ENCODE measurements around the gene SOX5.
"Not testable (repeated sequence)": the region's sequence is repeated elsewhere in the genome, so short reads cannot be mapped to it uniquely, and the experiment has no call there.

SOX5 gene

DNA sequence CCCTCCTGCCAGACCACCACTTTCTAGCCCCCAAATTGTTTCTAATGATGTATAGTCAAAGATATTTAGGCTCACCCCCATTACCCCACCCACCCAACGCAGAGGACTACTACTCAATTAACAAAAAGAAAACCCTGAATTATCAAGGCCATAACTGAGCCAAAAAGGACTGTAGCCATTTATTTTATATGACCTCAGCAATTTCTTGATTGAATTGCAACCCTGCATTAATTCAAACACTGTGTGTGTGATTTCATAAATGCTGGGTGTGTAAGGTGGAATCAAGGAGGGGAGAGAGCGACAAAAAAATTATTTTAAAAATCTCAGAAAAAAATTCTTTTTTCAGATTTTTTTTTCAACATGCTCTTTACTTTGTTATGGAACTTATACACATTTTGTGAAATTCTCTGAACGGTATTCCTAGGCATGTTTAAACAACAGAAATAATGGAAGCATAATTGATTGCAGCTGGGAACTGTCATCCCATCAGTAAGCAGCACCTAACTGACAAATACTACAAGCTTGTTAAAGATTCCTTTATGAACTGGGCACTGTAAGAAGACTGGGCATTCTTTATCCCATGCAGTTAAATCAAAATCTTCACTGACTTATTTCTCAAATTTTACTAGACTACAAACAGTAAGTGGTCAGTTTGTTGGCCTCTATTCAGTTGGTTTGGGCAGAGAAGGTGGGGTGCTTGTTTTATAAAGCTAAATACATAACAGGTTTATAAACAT, 179.1 kb downstream of the SOX5 start:
- intact Hi-C loops (cut with DNase I), result no loop called here
- no peak for DNase-seq

DNA sequence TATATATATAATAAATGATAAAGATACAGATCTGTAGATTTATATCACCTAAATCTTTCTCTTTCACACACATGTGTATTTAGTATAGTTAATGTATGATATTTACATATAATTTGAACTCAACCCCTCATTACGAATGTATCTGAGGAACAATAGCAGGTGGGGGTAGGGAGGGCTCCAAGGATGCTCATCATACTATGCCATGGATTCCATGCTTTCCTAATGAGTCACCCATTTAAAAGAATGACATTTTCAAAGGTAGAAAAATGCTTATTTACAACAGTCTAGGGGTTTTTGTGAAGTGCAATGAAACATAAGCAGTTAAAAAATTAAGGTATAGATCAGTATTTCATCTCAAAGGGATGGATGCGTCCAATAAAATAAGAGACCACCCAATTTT, 181.6 kb downstream of the SOX5 start:
- intact Hi-C loops (cut with DNase I), result no loop called here
- no peak for DNase-seq

DNA sequence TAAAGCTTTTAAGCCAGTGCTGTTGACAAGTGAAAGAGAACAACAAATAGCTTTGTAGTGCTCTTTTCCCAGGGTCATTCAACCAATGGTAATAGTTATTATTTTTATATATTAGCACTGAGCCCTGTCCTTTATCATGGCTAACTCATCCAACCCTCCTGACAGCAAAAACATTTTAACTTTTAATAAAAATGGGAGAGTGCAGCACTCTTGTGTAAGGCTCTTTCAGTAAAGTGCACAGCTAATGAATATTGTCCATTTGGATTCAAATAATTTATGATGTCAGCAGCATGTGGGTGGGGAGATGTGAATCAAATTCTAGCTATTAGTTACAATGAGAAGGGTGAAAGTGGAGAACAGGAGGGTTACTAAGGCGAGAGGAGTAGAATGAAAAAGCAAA, 185.7 kb downstream of the SOX5 start:
- no peak for DNase-seq
- intact Hi-C loops (cut with DNase I), result no loop called here

DNA sequence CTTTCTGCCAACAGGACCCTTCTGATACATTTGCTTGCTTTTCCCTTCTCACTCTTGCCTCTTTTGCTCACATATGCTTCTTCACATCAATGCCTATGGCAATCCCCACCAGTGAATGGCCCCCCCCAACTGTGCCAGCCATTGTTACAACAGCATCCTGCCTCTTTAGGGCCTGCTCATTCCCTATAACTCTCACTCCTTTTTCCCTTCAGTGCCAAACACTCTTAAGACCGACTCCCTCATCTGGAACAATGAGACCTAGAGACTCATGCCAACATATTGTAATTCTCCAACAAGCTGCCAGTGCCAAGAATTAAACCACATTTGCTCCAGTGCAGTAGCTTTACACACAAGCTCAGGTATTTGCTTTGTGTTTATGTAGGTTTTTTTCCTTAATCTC, 189.0 kb downstream of the SOX5 start:
- DNase-seq, result no peak
- intact Hi-C loops (cut with DNase I), result no loop called here

DNA sequence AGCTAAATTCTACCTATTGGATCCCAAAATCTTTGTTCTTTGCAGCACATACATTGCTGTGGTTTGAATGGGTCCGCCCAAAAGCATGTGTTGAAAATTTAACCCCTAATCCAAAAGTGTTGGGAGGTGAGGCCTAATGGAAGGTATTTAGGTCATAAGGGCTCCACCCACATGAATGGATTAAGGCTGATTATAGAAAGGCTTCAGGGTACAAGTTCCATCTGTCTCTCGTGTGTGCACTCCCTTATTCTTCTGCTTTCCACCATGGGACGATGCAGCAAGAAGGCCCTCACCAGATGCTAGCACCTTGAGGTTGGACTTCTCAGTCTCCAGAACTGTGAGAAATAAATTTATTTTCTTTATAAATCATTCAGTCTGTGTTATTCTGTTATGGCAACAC, 190.9 kb downstream of the SOX5 start:
- DNase-seq, result no peak
- intact Hi-C loops (cut with DNase I), result no loop called here

DNA sequence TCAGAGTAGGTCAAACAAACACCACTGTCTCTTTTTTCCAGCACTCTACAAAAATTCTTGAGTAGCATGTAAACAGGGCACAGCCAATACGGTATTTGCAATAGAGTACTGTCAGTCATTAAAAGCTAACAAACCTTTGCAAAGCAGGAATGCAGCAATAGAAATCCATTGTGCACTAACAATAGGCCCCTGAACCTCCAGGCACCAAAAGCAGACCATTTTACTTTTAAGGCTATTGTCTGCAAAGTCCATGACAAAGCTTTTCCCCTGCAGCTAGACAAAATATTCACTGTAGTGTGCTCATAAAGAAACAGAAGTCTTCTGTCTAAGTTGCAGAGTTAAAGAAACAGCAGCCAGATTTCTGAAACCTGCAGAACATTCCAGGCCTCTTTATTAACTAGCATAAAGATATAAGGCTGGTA, 191.9 kb downstream of the SOX5 start:
- intact Hi-C loops (cut with DNase I), result no loop called here
- DNase-seq, result no peak

DNA sequence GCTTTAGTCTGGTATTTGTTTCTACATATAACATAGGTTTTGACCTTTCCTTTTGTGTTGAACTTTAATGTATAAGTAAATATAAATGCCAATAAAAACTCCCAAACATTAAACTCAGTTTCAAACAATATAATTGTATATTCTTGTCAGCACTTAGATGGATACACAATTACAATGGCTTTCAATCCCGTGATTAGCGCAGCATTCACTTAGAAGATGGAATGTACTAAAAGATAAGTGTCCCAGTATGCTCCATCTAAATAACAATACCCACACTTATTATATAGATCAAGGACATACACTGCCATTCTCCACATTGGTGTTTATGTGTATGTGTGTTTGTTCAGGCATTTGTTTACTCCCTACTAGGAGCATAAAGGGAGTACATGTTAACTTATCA, 193.1 kb downstream of the SOX5 start:
- intact Hi-C loops (cut with DNase I), result no loop called here
- no peak for DNase-seq

DNA sequence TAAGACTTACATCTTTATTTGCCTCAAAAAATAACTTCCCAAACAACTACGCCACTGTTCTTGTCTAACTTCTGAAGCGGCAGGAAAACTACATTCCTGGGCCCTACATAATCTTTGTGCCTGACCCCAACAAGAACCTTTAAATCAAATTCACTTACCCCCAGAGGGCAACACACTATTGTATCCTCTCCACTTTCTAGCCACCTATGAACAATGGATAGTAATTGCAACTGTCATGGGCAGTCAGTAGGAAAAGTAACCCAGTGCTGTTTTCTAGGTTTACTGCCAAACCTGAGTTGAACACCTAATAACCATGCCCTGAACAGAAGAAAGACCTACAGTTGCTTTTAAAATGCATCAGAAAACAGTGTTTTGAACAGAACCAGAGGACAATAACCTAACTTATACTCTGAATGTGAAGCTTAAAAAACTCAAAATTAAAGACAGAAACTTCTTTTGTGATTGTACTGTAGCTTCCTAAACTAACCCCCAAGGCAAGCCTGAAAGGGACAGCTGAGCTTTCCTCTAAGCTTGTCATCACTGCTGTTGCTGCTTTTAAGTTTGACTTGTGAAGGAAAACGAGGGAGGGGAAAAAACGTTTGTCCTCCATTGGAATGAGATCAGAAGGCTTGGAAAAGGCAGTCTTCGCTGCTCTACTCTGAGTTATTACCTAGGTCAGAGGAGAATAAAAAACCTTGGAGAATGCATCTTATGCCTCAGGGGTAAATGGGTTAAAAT, 195.7 kb downstream of the SOX5 start:
- DNase-seq, result no peak
- intact Hi-C loops (cut with DNase I), result no loop called here

DNA sequence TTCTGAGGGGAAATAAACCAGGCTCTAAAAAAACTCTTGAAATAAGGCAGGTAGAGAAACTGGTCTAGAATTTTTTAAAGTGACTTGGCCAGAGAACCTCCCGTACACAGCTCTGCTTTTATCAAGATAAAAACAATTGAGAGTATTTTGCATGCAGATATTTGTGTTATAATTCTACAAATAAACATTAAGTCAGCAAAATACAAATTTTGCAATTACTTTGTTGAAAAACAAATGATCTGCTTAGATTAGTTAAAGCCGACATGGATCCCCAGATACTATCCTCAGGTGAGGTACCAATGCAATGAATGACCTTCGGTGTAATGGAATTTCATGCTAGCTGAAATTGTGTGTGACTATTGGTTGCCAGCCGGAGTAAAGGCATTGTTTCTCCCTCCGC, 197.2 kb downstream of the SOX5 start:
- no peak for DNase-seq
- intact Hi-C loops (cut with DNase I), result no loop called here

DNA sequence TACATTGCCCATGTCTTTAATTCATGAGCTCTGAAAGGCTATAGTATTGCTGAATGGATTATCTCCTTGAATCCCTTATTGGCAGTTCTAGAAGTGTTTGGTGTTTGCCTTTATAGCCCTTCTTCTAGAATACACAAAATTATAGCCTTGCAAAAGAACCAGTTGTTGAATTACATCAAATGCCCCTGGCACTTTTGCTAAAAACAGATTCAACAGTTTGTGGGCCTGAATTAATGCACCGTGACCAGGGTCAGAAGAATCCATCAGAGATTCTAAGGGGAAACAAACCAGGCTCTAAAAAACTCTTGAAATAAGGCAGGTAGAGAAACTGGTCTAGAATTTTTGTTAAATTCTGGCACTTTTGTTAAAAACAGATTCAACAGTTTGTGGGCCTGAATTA, 197.8 kb downstream of the SOX5 start:
- DNase-seq, result no peak
- intact Hi-C loops (cut with DNase I), result no loop called here

DNA sequence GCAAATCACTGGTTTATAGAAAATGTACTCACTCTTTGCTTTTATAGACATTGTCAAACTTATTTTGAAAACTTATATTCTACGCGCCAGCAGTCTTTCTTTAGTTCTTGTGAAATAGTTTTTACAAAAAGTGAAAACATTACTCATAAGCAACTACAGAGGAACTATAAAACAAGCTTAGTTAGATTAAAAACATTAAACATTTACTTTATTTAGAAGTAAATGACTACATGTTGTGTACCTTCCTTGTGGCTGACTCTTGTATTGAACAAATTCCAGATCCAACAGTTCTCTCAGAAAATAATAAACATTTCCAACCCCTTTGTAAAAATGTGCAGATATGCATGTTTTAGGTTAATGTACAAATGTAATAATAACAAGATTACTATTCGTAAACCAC, 198.5 kb downstream of the SOX5 start:
- intact Hi-C loops (cut with DNase I), result no loop called here
- DNase-seq, result no peak

DNA sequence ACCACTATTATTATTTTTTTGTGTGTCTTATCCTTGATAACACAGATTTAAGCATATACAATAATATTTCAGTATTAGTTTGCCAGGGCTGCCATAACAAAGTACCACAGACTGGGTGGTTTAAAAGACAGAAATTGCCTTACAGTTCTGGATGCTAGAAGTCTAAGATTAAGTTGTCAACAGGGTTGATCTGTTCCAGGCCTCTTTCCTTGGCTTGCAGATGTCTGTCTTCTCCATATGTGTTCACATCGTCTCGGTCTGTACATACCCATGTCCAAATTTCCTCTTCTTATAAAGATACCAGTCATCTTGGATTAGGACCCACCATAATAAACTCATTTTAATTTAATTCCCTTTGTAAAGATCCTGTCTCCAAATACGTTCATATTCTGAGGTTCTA, 204.8 kb downstream of the SOX5 start:
- intact Hi-C loops (cut with DNase I), result no loop called here

DNA sequence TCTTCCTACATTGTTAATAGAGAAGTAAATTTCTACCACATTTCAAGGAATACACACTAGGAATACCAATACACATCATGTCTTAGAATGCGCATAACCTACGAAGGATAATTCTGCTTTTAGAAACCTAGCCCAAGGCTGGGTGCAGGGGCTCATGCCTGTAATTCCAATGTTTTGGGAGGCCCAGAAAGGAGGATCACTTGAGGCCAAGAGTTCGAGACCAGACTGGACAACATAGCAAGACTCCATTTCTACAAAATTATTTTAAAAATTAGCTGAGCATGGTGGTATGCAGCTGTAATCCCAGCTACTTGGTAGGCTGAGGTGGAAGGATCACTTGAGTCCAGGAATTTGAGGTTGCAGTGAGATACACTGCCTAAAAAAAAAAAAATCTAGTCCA, 206.9 kb downstream of the SOX5 start:
- intact Hi-C loops (cut with DNase I), result no loop called here
- no peak for DNase-seq

More for the DNA sequence above, 204.8 kb downstream of the SOX5 start:
- no peak for DNase-seq

DNA sequence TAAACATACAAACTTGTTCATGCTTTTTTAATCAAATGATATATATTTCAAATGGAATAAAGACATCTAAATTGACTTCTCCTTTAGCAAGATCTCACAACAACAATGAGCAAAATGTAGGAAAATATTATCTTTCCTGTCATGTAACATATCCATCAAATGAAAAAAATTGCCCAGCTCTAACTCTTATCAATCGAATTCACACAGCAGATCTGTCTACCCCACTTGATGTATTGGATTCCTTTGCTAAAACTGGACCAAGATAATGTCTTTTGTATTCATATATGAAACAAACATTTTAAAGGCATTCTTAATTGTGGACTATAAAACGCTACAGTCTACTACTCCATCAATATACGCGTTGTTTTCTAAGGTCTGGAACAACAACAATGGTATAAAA, 218.0 kb downstream of the SOX5 start:
- intact Hi-C loops (cut with DNase I), result no loop called here
- no peak for DNase-seq

DNA sequence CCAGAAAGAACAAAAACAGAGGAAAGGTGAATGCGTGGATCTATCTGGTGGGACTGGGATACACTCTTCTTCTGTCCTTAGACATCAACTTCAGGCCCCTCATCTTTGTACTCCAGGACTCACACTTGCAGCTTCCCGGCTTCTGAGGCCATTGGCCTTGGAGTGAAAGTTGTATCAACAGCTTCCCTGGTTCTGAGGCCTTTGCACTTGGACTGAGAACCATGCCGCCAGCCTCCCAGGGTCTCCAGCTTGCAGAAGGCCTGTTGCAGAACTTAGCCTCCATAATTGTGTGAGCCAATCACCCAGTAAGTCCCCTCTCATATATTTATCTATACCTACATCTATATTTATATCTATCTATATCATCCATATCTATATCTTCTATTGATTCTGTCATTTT, 218.4 kb downstream of the SOX5 start:
- DNase-seq, result peak in 1 of 10 donors; percentile 61
- intact Hi-C loops (cut with DNase I), result no loop called here

DNA sequence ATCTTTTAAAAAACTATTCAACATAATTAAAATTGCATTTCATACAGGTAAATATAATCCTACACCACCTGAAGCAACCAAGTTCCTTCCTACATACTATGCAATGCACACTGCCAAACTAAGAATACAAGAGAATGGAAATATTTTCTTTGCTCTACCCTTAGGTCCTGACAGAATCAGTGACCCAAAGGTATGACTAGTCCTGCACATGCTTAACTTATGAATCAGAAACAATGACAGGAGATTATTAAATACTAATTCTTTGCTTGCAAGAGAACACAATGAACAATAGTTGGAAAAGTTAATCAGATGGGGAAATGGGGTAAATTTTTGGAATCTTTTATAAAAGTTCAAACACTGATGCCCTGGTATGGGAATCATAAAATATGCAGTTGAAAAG, 220.1 kb downstream of the SOX5 start:
- intact Hi-C loops (cut with DNase I), result no loop called here
- DNase-seq, result no peak

DNA sequence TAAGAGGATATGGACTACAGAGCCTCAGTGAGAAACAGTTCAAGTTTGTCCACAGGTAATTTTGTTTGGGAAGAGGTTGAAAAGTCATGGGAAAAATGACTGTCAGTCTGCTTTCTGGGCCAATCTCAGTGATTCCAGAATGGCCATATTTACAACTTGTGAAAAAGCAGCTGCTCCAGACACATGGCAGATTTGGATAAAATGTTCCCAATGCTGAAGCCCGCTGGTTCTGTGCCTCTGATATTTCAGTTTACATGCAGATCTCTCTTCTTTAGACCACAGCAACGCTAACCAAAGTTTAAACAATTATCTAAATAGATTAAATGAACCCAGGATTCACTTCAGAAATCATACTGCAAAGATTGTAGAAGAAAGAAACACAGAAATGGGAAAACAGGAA, 222.8 kb downstream of the SOX5 start:
- intact Hi-C loops (cut with DNase I), result no loop called here
- no peak for DNase-seq

DNA sequence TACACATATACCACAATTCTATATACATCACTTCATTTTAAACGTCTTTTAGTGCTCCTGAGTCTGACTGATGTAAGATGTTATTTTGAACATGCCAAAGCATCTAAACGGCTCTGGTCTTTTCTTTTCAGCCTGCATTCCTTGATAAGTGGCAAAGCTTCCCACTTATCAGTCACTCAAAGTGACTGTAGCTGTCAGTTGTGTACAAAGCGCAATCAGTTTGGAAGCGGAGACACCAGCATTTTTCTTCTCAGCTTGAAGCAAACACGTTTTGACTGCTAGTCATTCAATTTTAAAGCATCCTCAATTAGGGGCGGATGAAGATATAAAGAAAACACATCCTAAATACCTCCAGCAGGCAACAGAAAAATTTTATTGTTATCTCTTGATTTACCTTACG, 226.8 kb downstream of the SOX5 start:
- intact Hi-C loops (cut with DNase I), result no loop called here
- DNase-seq, result no peak

DNA sequence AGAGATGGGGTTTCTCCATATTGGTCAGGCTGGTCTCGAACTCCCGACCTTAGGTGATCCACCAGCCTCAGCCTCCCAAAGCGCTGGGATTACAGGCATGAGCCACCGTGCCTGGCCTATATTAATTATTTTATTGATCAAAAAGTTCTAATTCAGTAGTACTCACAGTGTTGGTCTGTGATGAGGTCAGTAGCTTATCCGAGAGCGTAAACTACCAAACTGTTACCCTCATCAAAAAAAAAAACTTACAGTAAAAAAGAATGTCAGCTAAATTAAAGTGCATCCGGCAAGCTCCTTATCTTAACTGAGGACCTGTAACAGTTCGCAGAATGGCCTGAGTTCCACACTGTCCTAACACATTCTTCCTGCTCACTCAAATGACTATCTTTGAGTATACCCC, 228.2 kb downstream of the SOX5 start:
- DNase-seq, result no peak
- intact Hi-C loops (cut with DNase I), result no loop called here

DNA sequence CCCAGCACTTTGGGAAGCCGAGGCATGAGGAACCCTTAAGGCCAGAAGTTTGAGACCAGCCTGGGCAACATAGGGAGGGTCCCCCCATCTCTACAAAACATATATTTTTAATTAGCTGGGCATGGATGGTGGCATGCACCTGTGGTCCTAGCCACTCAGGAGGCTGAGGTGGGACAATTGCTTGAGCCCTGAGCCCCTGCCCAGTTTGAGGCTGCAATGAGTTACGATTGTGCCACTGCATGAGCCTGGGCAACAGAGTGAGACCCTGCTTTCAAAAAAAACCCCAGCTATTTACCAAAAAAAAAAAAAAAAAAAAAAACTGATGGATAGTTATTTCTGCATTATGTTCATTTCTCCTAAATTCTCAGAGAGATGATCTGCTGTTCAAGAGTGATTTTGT, 230.0 kb downstream of the SOX5 start:
- intact Hi-C loops (cut with DNase I), result no loop called here
- peak in 1 of 10 donors; percentile 42 for DNase-seq

DNA sequence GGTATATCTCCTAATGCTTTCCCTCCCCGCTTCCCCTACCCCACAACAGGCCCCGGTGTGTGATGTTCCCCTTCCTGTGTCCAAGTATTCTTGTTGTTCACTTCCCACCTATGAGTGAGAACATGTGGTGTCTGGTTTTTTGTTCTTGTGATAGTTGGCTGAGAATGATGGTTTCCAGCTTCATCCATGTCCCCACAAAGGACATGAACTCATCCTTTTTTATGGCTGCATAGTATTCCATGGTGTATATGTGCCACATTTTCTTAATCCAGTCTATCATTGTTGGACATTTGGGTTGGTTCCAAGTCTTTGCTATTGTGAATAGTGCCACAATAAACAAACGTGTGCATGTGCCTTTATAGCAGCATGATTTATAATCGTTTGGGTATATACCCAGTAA, 239.1 kb downstream of the SOX5 start:
- DNase-seq; intact Hi-C loops (cut with DNase I): not testable (repeated sequence)

DNA sequence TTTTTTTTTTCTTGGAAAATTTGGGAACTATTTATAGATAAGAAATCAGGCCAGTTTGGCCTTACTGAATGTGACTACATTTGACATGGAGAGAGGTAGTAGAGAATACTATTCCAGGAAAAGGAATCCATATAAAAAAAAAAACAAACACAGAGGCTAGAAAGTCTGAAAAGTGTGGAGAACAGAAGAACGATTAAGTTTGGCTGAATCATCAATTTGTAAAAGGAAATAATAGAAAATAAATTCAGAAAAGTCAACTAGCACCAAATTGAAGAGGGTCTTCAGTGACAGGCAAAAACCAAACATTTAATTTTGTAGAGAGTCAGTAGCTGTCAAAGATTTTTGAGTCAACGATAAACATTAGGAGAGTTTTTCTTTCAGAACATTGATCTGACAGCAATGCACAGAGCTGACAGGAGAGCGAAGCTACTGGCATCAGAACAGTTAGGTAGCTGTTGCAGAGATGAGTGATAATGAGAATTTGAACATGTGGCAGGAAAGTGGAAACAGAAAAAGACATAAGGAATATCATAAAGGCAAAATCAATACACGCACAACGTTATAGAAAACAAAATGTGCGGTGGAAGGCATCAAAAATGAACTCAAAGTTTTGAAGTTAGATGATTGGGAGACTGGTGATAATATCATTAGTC, 241.2 kb downstream of the SOX5 start:
- no peak for DNase-seq
- intact Hi-C loops (cut with DNase I), result no loop called here

All from posterior cingulate gyrus (tissue), 11 donors.